Spinal cord (tissue), 10 donors: ENCODE measurements around the gene HOXD11. TPM values are rescaled to one million over a fixed set of nuclear protein-coding genes. Genes with fewer than 3 reads are reported as not detected.

Experiments used
- DNase-seq, 6 donors: peaks; one replicate each; pipeline versions ENCODE4 v3.0.0 to v3.0.0-alpha.2; 2013 to 2015; ENCODE audit warnings: low spot score in 6 of 6, low read depth in 4 of 6
- H3K27ac ChIP-seq: one replicate; pipeline ENCODE4 v1.5.1; 2013; ENCODE audit warnings: low read depth, low read length, control low read depth
- H3K27me3 ChIP-seq: one replicate; pipeline ENCODE4 v1.6.1; 2013; ENCODE audit warnings: low read length; ENCODE audit not compliant: control insufficient read depth, insufficient read depth
- H3K36me3 ChIP-seq: one replicate; pipeline ENCODE4 v1.6.1; 2013; ENCODE audit warnings: low read length; ENCODE audit not compliant: control insufficient read depth, insufficient read depth
- H3K4me1 ChIP-seq: one replicate; pipeline ENCODE4 v1.6.1; 2013; ENCODE audit warnings: low read length; ENCODE audit not compliant: control insufficient read depth, insufficient read depth
- H3K4me3 ChIP-seq: one replicate; pipeline ENCODE4 v1.5.1; 2013; ENCODE audit warnings: low read depth, low read length, control low read depth
- H3K9me3 ChIP-seq: one replicate; pipeline ENCODE4 v1.6.1; 2013; ENCODE audit warnings: low read length; ENCODE audit not compliant: control insufficient read depth, insufficient read depth
- WGBS: methylation state at CpG from one replicate; pipeline ENCODE4 v1.1.5; 2013; ENCODE audit warnings: missing lambda C conversion rate; ENCODE audit not compliant: insufficient coverage; 5-methylcytosine and 5-hydroxymethylcytosine counted together
- polyA plus RNA-seq, 2 donors: library from polyadenylated mRNA; unstranded; fragments of 120-200 nt; gene quantifications; one replicate each; pipeline ENCODE4 v1.2.1, GENCODE V29; 2013; ENCODE audit not compliant: insufficient read length in 2 of 2
- total RNA-seq, 2 donors: library from RNA; depleted of rRNA in 1 of 2; stranded (reverse); fragments of 120-200 nt in 1 of 2; fragments of >200 nt in 1 of 2; gene quantifications; one replicate each; pipeline versions ENCODE4 v1.2.3 to v1.2.4, GENCODE V29; 2013 to 2014
- donor health status: healthy.

HOXD11 gene
- total and polyA plus RNA-seq, 4 donors = 0.39 to 1.4 (median 0.51) TPM; not detected in 1

GRCh38 chr2:176072951-176073904, 33.9 kb upstream of the HOXD11 start:
- no peaks in the 10 kb centered on the region for H3K36me3 ChIP-seq
- no peak overlapping the region for H3K4me3 ChIP-seq
- WGBS = 2% methylated on average over 18 of the region's 29 CpGs
- peaks cover 98% of the 10 kb centered on the region for H3K27me3 ChIP-seq
- DNase-seq = peak in 2 of 6 donors; percentile 31 to 54
- no peak overlapping the region for H3K27ac ChIP-seq
- peaks cover 13% of the 10 kb centered on the region for H3K4me1 ChIP-seq
- no peaks in the 10 kb centered on the region for H3K9me3 ChIP-seq

- peaks cover 18% of the 10 kb centered on the region for H3K4me1 ChIP-seq
- H3K4me3 ChIP-seq = no peak overlapping the region
- WGBS = 0% methylated on average over 4 of the region's 7 CpGs
- H3K36me3 ChIP-seq = no peaks in the 10 kb centered on the region
- no peaks in the 10 kb centered on the region for H3K9me3 ChIP-seq
- no peak overlapping the region for H3K27ac ChIP-seq
- H3K27me3 ChIP-seq = peaks cover 98% of the 10 kb centered on the region
- DNase-seq = peak in 1 of 6 donors; percentile 11
These were observed 32.1 kb upstream of the HOXD11 start for GRCh38 chr2:176074919-176075425.

DNA sequence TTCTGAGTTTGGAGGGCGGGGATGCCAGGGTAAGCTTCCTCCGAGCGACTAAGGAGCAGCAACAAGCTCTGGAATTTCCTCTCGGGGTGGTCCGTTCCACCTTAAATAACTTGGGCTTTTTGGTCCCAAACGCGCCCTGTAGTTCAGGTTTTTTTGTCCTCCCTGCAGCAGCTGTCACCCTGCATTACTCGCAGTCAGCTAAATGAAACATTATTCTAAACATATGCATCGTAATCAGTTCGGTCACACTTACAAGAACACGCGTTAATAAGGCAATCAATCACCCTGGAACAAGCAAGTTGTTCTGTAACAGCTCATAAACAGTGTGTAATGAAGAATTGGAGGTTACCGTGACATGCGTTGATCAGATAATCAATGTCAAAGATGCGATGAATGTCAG, 31.6 kb upstream of the HOXD11 start:
- Histone ChIP-seq H3K27me3 (peaks cover 97% of the 10 kb centered on the region), H3K4me3 (no peak overlapping the region), H3K27ac (no peak overlapping the region), H3K36me3 (no peaks in the 10 kb centered on the region), H3K9me3 (no peaks in the 10 kb centered on the region), H3K4me1 (peaks cover 21% of the 10 kb centered on the region)
- 3% methylated on average over 8 of the region's 15 CpGs for WGBS
- peak in 2 of 6 donors; percentile 61 to 72 for DNase-seq

GRCh38 chr2:176076063-176076462, 31.0 kb upstream of the HOXD11 start:
- Histone ChIP-seq H3K4me1 (peaks cover 26% of the 10 kb centered on the region), H3K27me3 (peaks cover 97% of the 10 kb centered on the region), H3K27ac (no peak overlapping the region), H3K4me3 (no peak overlapping the region), H3K9me3 (no peaks in the 10 kb centered on the region), H3K36me3 (no peaks in the 10 kb centered on the region)
- DNase-seq = peak in 2 of 6 donors; percentile 22 to 33
- WGBS = no CpG with 5 or more reads among the region's 7 CpGs

GRCh38 chr2:176076796-176077195, 30.3 kb upstream of the HOXD11 start:
- Histone ChIP-seq H3K36me3 (no peaks in the 10 kb centered on the region), H3K4me3 (no peak overlapping the region), H3K9me3 (no peaks in the 10 kb centered on the region), H3K4me1 (peaks cover 23% of the 10 kb centered on the region), H3K27ac (no peak overlapping the region), H3K27me3 (peaks cover 97% of the 10 kb centered on the region)
- DNase-seq = peak in 2 of 6 donors; percentile 45 to 58
- WGBS = no CpG with 5 or more reads among the region's 2 CpGs

- WGBS = 0% methylated on average over 7 of the region's 25 CpGs
- DNase-seq = peak in 2 of 6 donors; percentile 47 to 61
These were observed 28.4 kb upstream of the HOXD11 start for GRCh38 chr2:176078541-176079284.

DNA sequence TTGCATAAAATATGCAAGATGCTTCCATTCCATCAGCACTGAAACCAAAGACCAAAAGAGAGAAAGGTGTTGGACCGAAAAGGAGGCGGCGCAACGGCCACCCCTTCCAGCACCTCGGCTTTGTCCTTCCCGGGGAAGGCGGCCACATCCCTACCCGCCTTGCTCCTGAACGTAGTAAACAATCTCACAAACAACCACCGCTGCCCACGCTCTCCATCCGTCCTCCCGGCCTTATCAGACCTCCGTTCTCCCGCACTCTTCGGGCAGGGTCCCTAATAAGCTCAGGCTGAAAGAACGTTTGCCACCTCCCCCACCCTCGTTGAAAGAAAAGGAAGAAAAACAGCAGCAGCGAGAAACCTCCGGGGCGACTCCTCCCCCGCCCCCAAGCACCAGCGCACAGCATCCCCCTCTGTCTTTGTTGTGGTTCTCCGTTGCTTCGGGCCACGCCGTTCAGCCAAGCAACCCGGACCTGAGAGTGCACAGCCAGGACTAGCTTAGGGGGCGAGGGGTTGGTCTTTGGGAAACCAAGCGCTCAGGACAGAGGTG, 27.7 kb upstream of the HOXD11 start:
- Histone ChIP-seq H3K36me3 (no peaks in the 10 kb centered on the region), H3K27me3 (peaks cover 97% of the 10 kb centered on the region), H3K4me1 (peaks cover 37% of the 10 kb centered on the region), H3K9me3 (no peaks in the 10 kb centered on the region), H3K4me3 (no peak overlapping the region), H3K27ac (no peak overlapping the region)
- peak in 2 of 6 donors; percentile 31 to 38 for DNase-seq
- WGBS = under 1% methylated on average over 22 of the region's 30 CpGs

More at GRCh38 chr2:176078541-176079284, 28.4 kb upstream of the HOXD11 start:
- H3K4me3 ChIP-seq = no peak overlapping the region
- no peaks in the 10 kb centered on the region for H3K36me3 ChIP-seq
- H3K27ac ChIP-seq = no peak overlapping the region
- H3K27me3 ChIP-seq = peaks cover 97% of the 10 kb centered on the region
- H3K4me1 ChIP-seq = peaks cover 37% of the 10 kb centered on the region
- no peaks in the 10 kb centered on the region for H3K9me3 ChIP-seq

- no peak overlapping the region for H3K27ac ChIP-seq
- H3K36me3 ChIP-seq = no peaks in the 10 kb centered on the region
- H3K9me3 ChIP-seq = no peaks in the 10 kb centered on the region
- peaks cover 43% of the 10 kb centered on the region for H3K4me1 ChIP-seq
- WGBS = under 1% methylated on average over 75 of the region's 86 CpGs
- peaks cover 97% of the 10 kb centered on the region for H3K27me3 ChIP-seq
- peak in 2 of 6 donors; percentile 58 to 61 for DNase-seq
- no peak overlapping the region for H3K4me3 ChIP-seq
These were observed 27.1 kb upstream of the HOXD11 start for GRCh38 chr2:176079831-176080539.
